Hepatocyte (in vitro differentiated cells): ENCODE data around the gene CABLES2. TPM values are rescaled to one million over a fixed set of nuclear protein-coding genes. Genes with fewer than 3 reads are reported as not detected.

Experiments used
- DNase-seq: peaks from one replicate; pipeline ENCODE4 v3.0.0-alpha.2; 2016; ENCODE audit warnings: low spot score
- H2AFZ ChIP-seq: fragments of 200-600 bp; sonication (generic); 2 replicates; pipeline ENCODE4 v1.6.0; 2016; ENCODE audit warnings: antibody characterized with exemption, mild to moderate bottlenecking
- H3K27ac ChIP-seq: fragments of 200-600 bp; sonication (generic); 2 replicates; pipeline ENCODE4 v1.5.1; 2016; ENCODE audit warnings: mild to moderate bottlenecking
- H3K27me3 ChIP-seq: fragments of 200-600 bp; sonication (generic); 2 replicates; pipeline ENCODE4 v1.6.1; 2016
- H3K36me3 ChIP-seq: fragments of 200-600 bp; sonication (generic); replicated peaks from 2 replicates; pipeline ENCODE4 v1.5.1; 2016; ENCODE audit warnings: low read depth; ENCODE audit not compliant: insufficient read depth
- H3K4me1 ChIP-seq: fragments of 200-600 bp; sonication (generic); 2 replicates; pipeline ENCODE4 v1.5.1; 2016; ENCODE audit warnings: mild to moderate bottlenecking, moderate library complexity; ENCODE audit not compliant: insufficient read depth
- H3K4me2 ChIP-seq: fragments of 200-600 bp; sonication (generic); 2 replicates; pipeline ENCODE4 v1.6.0; 2016
- H3K4me3 ChIP-seq: fragments of 200-600 bp; sonication (generic); 2 replicates; pipeline ENCODE4 v1.5.1; 2016; ENCODE audit warnings: mild to moderate bottlenecking
- H3K79me2 ChIP-seq: fragments of 200-600 bp; sonication (generic); 2 replicates; pipeline ENCODE4 v1.6.0; 2017; ENCODE audit warnings: mild to moderate bottlenecking
- H3K9me2 ChIP-seq: fragments of 200-600 bp; sonication (generic); replicated peaks from 2 replicates; pipeline ENCODE4 v1.6.0; 2017; ENCODE audit warnings: mild to moderate bottlenecking; ENCODE audit not compliant: insufficient read depth
- H3K9me3 ChIP-seq: fragments of 200-600 bp; sonication (generic); 2 replicates; pipeline ENCODE4 v1.5.1; 2016; ENCODE audit warnings: low read depth, mild to moderate bottlenecking
- H4K20me1 ChIP-seq: fragments of 200-600 bp; sonication (generic); 2 replicates; pipeline ENCODE4 v1.6.0; 2016; ENCODE audit warnings: mild to moderate bottlenecking; ENCODE audit not compliant: insufficient read depth, poor library complexity, severe bottlenecking
- EZH2 ChIP-seq: fragments of 200-600 bp; sonication (generic); IDR thresholded peaks from 2 replicates; pipeline ENCODE4 v1.6.1; 2016; ENCODE audit warnings: antibody characterized with exemption, mild to moderate bottlenecking, borderline replicate concordance
- EZH2phosphoT487 ChIP-seq: fragments of 200-600 bp; sonication (generic); IDR thresholded peaks from one replicate; pipeline ENCODE4 v1.6.1; 2018; ENCODE audit warnings: antibody characterized with exemption, mild to moderate bottlenecking, low read depth, moderate library complexity; ENCODE audit not compliant: unreplicated experiment, severe bottlenecking
- WGBS: methylation state at CpG from one replicate; pipeline ENCODE4 v1.1.6; 2016; ENCODE audit warnings: low lambda C conversion rate; ENCODE audit errors: missing lambda C conversion rate; 5-methylcytosine and 5-hydroxymethylcytosine counted together
- polyA plus RNA-seq: library from polyadenylated mRNA; unstranded; fragments of >200 nt; fragmentation: Nextera tagmentation; extraction: Ambion mirVana; gene quantifications from 2 replicates; pipeline ENCODE4 v1.2.1, GENCODE V29; 2016
- total RNA-seq: library from RNA; depleted of rRNA; stranded (reverse); fragments of >200 nt; gene quantifications from 2 replicates; pipeline ENCODE4 v1.2.3, GENCODE V29; 2014
- TF ChIP-seq, protein P1 (sequence below): fragments of 200-600 bp; sonication (generic); IDR thresholded peaks from 2 replicates; pipeline ENCODE4 v1.5.1; 2016; ENCODE audit warnings: antibody characterized with exemption, mild to moderate bottlenecking; ENCODE audit not compliant: poor library complexity

CABLES2 gene
- total and polyA plus RNA-seq, 2 experiments from 2014 or later = 8.6 to 19.1 TPM

DNA sequence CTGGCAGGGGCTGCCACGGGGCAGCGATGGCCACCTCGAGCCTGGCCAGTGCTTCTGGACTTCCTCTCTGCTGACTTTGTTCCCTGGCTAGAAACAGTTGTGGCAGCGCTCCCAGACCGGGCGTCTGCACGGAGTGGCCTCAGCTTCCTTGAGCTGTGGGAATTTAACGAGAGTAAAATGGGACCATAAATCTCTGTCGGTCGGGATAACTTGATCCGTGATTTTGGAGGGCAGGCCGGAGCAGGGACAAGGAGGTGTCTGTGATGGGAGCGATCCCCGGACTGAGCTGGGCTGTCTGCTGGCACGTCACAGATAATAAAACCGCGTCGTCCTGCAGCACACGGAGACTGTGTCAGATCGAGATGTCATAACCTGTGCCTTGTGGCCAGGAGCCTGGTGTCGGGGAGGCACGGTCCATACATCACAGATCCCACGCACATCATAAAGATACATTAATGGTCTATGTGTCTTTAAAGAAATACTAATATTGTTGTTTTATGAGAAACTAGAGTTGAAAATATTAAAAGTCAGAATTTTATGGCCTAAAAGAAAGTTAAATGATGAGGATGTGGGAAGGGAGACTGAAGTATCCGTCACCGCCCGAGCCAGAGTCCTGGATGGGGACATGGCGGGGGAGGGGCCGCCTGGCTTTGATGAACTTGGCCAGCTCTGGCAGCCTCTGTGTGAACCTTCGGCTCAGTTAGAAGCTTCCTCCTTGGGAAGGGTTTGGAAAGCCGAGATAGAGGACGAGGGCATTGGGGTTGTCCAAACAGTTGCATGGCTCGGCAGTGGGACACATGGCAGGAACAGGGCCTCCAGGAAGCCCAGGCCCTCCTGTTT, 26.8 kb upstream of the CABLES2 start:
- Histone ChIP-seq H3K36me3 (no peaks in the 10 kb centered on the region), H2AFZ (no peak overlapping the region), H3K4me2 (peak overlapping the region; percentile 55), H3K4me1 (peaks cover 49% of the 10 kb centered on the region), H4K20me1 (no peaks in the 10 kb centered on the region), H3K9me3 (no peaks in the 10 kb centered on the region), H3K9me2 (no peaks in the 10 kb centered on the region), H3K79me2 (no peaks in the 10 kb centered on the region), H3K4me3 (no peak overlapping the region), H3K27me3 (no peaks in the 10 kb centered on the region), H3K27ac (peak overlapping the region; percentile 84)
- WGBS = 42% methylated on average over 32 of the region's 32 CpGs
- TF ChIP-seq, protein P1, sequence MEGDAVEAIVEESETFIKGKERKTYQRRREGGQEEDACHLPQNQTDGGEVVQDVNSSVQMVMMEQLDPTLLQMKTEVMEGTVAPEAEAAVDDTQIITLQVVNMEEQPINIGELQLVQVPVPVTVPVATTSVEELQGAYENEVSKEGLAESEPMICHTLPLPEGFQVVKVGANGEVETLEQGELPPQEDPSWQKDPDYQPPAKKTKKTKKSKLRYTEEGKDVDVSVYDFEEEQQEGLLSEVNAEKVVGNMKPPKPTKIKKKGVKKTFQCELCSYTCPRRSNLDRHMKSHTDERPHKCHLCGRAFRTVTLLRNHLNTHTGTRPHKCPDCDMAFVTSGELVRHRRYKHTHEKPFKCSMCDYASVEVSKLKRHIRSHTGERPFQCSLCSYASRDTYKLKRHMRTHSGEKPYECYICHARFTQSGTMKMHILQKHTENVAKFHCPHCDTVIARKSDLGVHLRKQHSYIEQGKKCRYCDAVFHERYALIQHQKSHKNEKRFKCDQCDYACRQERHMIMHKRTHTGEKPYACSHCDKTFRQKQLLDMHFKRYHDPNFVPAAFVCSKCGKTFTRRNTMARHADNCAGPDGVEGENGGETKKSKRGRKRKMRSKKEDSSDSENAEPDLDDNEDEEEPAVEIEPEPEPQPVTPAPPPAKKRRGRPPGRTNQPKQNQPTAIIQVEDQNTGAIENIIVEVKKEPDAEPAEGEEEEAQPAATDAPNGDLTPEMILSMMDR = no peak
- TF ChIP-seq EZH2 (no peak), EZH2phosphoT487 (no peak)
- DNase-seq = no peak

DNA sequence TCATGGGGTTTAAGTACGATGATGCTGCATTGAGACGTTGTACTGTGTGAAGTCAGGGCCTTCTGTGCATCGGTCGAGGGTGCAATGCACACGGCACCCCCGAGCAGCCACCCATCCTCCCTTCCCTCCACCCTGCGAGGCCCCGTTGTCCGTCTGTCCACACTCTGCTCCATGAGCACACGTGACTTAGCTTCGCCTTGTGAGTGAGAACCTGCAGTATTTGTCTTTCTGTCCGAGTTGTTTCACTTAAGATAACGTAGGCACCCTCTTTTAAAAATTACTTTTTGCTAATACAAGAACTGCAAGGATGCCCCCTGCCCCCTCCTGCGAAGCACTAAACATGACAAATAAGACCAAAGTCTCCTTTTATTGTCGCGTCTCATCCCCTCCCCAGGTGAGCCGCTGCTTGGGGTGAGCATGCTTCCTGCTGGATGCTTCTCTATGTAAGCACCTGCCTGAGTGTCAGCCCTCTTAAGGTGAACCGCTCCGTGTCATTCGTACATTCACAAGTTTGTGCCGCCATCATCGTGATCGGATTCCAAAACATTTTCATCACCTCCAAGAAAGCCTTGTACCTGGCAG, 23.9 kb upstream of the CABLES2 start:
- H3K4me1 ChIP-seq = peaks cover 68% of the 10 kb centered on the region
- no peaks in the 10 kb centered on the region for H3K36me3 ChIP-seq
- no peaks in the 10 kb centered on the region for H3K9me3 ChIP-seq
- 34% methylated on average over 23 of the region's 23 CpGs for whole genome bisulfite sequencing
- H2AFZ ChIP-seq = no peak overlapping the region
- no peaks in the 10 kb centered on the region for H3K79me2 ChIP-seq
- peak; percentile 81 for DNase-seq
- H3K4me3 ChIP-seq = no peak overlapping the region
- no peaks in the 10 kb centered on the region for H4K20me1 ChIP-seq
- H3K4me2 ChIP-seq = peak overlapping the region; percentile 66
- TF ChIP-seq EZH2 = no peak
- TF ChIP-seq EZH2phosphoT487 = no peak
- TF ChIP-seq, protein P1 = no peak
- no peaks in the 10 kb centered on the region for H3K9me2 ChIP-seq
- peak overlapping the region; percentile 84 for H3K27ac ChIP-seq
- H3K27me3 ChIP-seq = no peaks in the 10 kb centered on the region

DNA sequence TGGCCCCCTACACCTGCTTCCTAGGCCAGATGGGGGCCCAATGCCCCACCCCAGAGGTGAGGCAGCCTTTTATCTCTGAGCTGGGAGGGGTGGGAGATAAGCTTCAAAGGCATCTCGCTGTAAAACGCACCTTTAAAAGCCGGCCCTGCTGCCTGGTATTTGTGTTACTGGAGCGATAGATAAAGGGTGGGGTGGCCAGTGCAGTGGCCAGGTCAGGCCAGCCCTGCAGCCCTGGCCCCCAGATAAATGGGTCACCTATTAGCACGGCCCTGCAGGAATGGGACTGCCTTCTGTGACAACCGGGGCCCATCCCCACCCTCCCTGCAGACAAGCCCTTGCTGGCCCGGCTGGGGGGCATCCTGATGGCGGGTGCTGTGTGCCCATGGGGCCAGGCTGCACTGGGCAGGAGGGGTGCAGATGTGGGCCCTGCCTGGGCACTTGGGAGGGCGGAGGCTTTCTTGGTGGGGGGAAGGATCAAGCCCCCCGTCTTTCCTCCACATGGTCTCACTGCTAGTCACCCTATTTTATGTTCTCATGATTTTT, 23.3 kb upstream of the CABLES2 start:
- H3K4me3 ChIP-seq = no peak overlapping the region
- H3K4me2 ChIP-seq = peak overlapping the region; percentile 66
- no peaks in the 10 kb centered on the region for H3K9me2 ChIP-seq
- H3K27ac ChIP-seq = peak overlapping the region; percentile 84
- H3K9me3 ChIP-seq = no peaks in the 10 kb centered on the region
- no peaks in the 10 kb centered on the region for H3K36me3 ChIP-seq
- no peak overlapping the region for H2AFZ ChIP-seq
- peaks cover 68% of the 10 kb centered on the region for H3K4me1 ChIP-seq
- TF ChIP-seq EZH2 (no peak), EZH2phosphoT487 (no peak)
- TF ChIP-seq, protein P1 = no peak
- no peaks in the 10 kb centered on the region for H3K27me3 ChIP-seq
- no peaks in the 10 kb centered on the region for H4K20me1 ChIP-seq
- 46% methylated on average over 10 of the region's 10 CpGs for WGBS
- peak; percentile 75 for DNase-seq
- H3K79me2 ChIP-seq = peaks cover under 1% of the 10 kb centered on the region
